Mammary epithelial cell (primary cell): ENCODE results near the gene GLI1.

ENCODE experiments used
- CTCF ChIP-seq, 2 donors: IDR thresholded peaks in 1 of 2; conservative IDR thresholded peaks in 1 of 2; 2 replicates each; pipeline ENCODE4 v1.5.1; 2011 to 2012; ENCODE audit warnings: inconsistent platforms in 2 of 2, low read length in 2 of 2, mild to moderate bottlenecking in 2 of 2, control low read depth in 1 of 2, low read depth in 1 of 2; ENCODE audit not compliant: insufficient read depth in 1 of 2; ENCODE audit errors: extremely low read depth in 1 of 2
- EZH2 ChIP-seq: IDR thresholded peaks from 2 replicates; pipeline ENCODE4 v1.6.1; 2012; ENCODE audit warnings: low read length, inconsistent platforms, borderline replicate concordance

GRCh38 chr12:57460841-57461275 lies 1.3 kb downstream of the GLI1 start:
- TF ChIP-seq CTCF (conservative IDR thresholded peaks at IDR 0.05 in 1 of 2, IDR thresholded peaks at IDR 0.05 in 1 of 2; ENCODE audit: extremely low read depth in 1 of 2, insufficient read depth in 1 of 2, low read depth in 1 of 2, low read length in 2 of 2) (no peak), EZH2 (no peak)
